Right lobe of liver (tissue), 6 donors: ENCODE measurements around the gene PPEF1. TPM values are rescaled to one million over a fixed set of nuclear protein-coding genes. Genes with fewer than 3 reads are reported as not detected.

Source experiments
- ATAC-seq, 4 donors: fragments of 200-7000 bp; cut with Tn5 transposase; one replicate each; pipeline ENCODE4 v1.9.1; 2020; ENCODE audit warnings: mild to moderate bottlenecking in 4 of 4, moderate library complexity in 4 of 4
- DNase-seq, 3 donors: peaks; one replicate each; pipeline ENCODE4 v3.0.0-alpha.2; 2020
- H3K27ac ChIP-seq, 3 donors: fragments of 200-600 bp; one replicate each; pipeline ENCODE4 v1.8.0; 2022
- H3K27me3 ChIP-seq, 2 donors: fragments of 200-600 bp; one replicate each; pipeline ENCODE4 v1.8.0; 2022
- H3K36me3 ChIP-seq, 4 donors: fragments of 200-600 bp; sonication (generic) in 1 of 4; one replicate each; pipeline versions ENCODE4 v1.5.1 to v1.8.0; 2017 to 2022; ENCODE audit warnings: control low read depth in 1 of 4
- H3K4me1 ChIP-seq, 4 donors: fragments of 200-600 bp; sonication (generic) in 1 of 4; one replicate each; pipeline versions ENCODE4 v1.5.1 to v1.8.0; 2017 to 2022; ENCODE audit warnings: control low read depth in 1 of 4
- H3K4me3 ChIP-seq, 3 donors: fragments of 200-600 bp; one replicate each; pipeline ENCODE4 v1.8.0; 2022
- H3K9me3 ChIP-seq, 4 donors: fragments of 200-600 bp; sonication (generic) in 1 of 4; one replicate each; pipeline versions ENCODE4 v1.5.1 to v1.8.0; 2017 to 2022; ENCODE audit warnings: control low read depth in 1 of 4
- CTCF ChIP-seq, 4 donors: fragments of 200-600 bp in 3 of 4; fragments of 450-650 bp in 1 of 4; IDR thresholded peaks; one replicate each; pipeline versions ENCODE4 v1.5.1 to v1.8.0; 2016 to 2022; ENCODE audit warnings: antibody characterized with exemption in 4 of 4, mild to moderate bottlenecking in 2 of 4
- POLR2A ChIP-seq: fragments of 450-650 bp; IDR thresholded peaks from one replicate; pipeline ENCODE4 v1.6.1; 2017; ENCODE audit warnings: antibody characterized with exemption, mild to moderate bottlenecking
- WGBS: methylation state at CpG from one replicate; pipeline ENCODE4 v1.1.6; 2018; ENCODE audit warnings: low coverage, low lambda C conversion rate; ENCODE audit not compliant: insufficient coverage; ENCODE audit errors: missing lambda C conversion rate; 5-methylcytosine and 5-hydroxymethylcytosine counted together
- intact Hi-C, 2 donors: fragments of 100-400 bp; cut with DNase I; formaldehyde crosslinking; loops; one replicate each; pipeline versions ENCODE4 v1.11.2 to v1.14.1; 2022
- total RNA-seq, 6 experiments: library from RNA; depleted of rRNA in 2 of 6; stranded (reverse); fragments of >200 nt in 2 of 6; fragmentation: NEBNext Ultra II Directional in 3 of 6; extraction: Animal tissue kit (Norgen Biotek cat#: 25700) in 3 of 6; gene quantifications; one replicate each; pipeline versions ENCODE4 v1.1.0 to v1.2.4, GENCODE V29; 2016 to 2023
- donor health status: DM: no; HTN: yes; CAD: no.
- donor health status: DM: no; HTN: no; CAD: no.
- donor health status: DM: no; HTN: no; CAD: no.
- donor health status: DM: no; HTN: yes; CAD: no.
- donor health status: DM: no; HTN: yes; CAD: no.

The PPEF1 gene
- total RNA-seq, 6 experiments from 2014 or later: not detected

- no peak overlapping the region for H3K4me3 ChIP-seq
- 85% methylated on average over 3 of the region's 3 CpGs for WGBS
- no peaks in the 10 kb centered on the region for H3K36me3 ChIP-seq
- no peaks in the 10 kb centered on the region for H3K9me3 ChIP-seq
- no peaks in the 10 kb centered on the region for H3K27me3 ChIP-seq
- intact Hi-C loops: no loop called here
- no peak overlapping the region for H3K27ac ChIP-seq
- no peak for TF ChIP-seq POLR2A
- no peak for TF ChIP-seq CTCF (IDR thresholded peaks at IDR 0.05)
- H3K4me1 ChIP-seq: no peaks in the 10 kb centered on the region
- DNase-seq (no peak), ATAC-seq (no peak)
Measured at GRCh38 chrX:18709833-18710232, 2.4 kb downstream of the PPEF1 start.

- no peaks in the 10 kb centered on the region for H3K9me3 ChIP-seq
- H3K36me3 ChIP-seq: no peaks in the 10 kb centered on the region
- intact Hi-C loops: no loop called here
- H3K27ac ChIP-seq: no peak overlapping the region
- no peaks in the 10 kb centered on the region for H3K27me3 ChIP-seq
- DNase-seq: no peak
- 53% methylated on average over 3 of the region's 9 CpGs for WGBS
- no peak for ATAC-seq
- no peak overlapping the region for H3K4me3 ChIP-seq
- H3K4me1 ChIP-seq: no peaks in the 10 kb centered on the region
- no peak for TF ChIP-seq CTCF (IDR thresholded peaks at IDR 0.05)
- TF ChIP-seq POLR2A: no peak
Measured at GRCh38 chrX:18714910-18715309, 7.5 kb downstream of the PPEF1 start.

- intact Hi-C loops: no loop called here
- Histone ChIP-seq H3K9me3 (no peaks in the 10 kb centered on the region), H3K27me3 (no peaks in the 10 kb centered on the region), H3K4me1 (no peaks in the 10 kb centered on the region), H3K27ac (no peak overlapping the region), H3K4me3 (no peak overlapping the region), H3K36me3 (no peaks in the 10 kb centered on the region)
- 36% methylated on average over 4 of the region's 4 CpGs for WGBS
- no peak for TF ChIP-seq CTCF (IDR thresholded peaks at IDR 0.05)
- TF ChIP-seq POLR2A: no peak
- ATAC-seq: peak in 2 of 4 donors; percentile 51 to 53
- DNase-seq: no peak
Measured at GRCh38 chrX:18719852-18720251, 12.4 kb downstream of the PPEF1 start.

- Histone ChIP-seq H3K27me3 (no peaks in the 10 kb centered on the region), H3K4me3 (no peak overlapping the region), H3K9me3 (no peaks in the 10 kb centered on the region), H3K27ac (no peak overlapping the region), H3K36me3 (no peaks in the 10 kb centered on the region), H3K4me1 (no peaks in the 10 kb centered on the region)
- DNase-seq (no peak), ATAC-seq (no peak)
- TF ChIP-seq CTCF (IDR thresholded peaks at IDR 0.05) (no peak), POLR2A (no peak)
- intact Hi-C loops: no loop called here
- WGBS: 64% methylated on average over 6 of the region's 8 CpGs
Measured at GRCh38 chrX:18721683-18722499, 14.4 kb downstream of the PPEF1 start.
